ELR (cell line): ENCODE results near the gene BUB1B.
A peak's percentile ranks its signal among the peaks of the same experiment; 100 is the strongest.
"Not testable (repeated sequence)": the region's sequence is repeated elsewhere in the genome, so short reads cannot be mapped to it uniquely, and the experiment has no call there.

Source experiments
- DNase-seq: peaks from one replicate; pipeline ENCODE4 v3.0.0-alpha.2; 2015; ENCODE audit warnings: low read depth

The BUB1B gene, protein sequence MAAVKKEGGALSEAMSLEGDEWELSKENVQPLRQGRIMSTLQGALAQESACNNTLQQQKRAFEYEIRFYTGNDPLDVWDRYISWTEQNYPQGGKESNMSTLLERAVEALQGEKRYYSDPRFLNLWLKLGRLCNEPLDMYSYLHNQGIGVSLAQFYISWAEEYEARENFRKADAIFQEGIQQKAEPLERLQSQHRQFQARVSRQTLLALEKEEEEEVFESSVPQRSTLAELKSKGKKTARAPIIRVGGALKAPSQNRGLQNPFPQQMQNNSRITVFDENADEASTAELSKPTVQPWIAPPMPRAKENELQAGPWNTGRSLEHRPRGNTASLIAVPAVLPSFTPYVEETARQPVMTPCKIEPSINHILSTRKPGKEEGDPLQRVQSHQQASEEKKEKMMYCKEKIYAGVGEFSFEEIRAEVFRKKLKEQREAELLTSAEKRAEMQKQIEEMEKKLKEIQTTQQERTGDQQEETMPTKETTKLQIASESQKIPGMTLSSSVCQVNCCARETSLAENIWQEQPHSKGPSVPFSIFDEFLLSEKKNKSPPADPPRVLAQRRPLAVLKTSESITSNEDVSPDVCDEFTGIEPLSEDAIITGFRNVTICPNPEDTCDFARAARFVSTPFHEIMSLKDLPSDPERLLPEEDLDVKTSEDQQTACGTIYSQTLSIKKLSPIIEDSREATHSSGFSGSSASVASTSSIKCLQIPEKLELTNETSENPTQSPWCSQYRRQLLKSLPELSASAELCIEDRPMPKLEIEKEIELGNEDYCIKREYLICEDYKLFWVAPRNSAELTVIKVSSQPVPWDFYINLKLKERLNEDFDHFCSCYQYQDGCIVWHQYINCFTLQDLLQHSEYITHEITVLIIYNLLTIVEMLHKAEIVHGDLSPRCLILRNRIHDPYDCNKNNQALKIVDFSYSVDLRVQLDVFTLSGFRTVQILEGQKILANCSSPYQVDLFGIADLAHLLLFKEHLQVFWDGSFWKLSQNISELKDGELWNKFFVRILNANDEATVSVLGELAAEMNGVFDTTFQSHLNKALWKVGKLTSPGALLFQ

DNA sequence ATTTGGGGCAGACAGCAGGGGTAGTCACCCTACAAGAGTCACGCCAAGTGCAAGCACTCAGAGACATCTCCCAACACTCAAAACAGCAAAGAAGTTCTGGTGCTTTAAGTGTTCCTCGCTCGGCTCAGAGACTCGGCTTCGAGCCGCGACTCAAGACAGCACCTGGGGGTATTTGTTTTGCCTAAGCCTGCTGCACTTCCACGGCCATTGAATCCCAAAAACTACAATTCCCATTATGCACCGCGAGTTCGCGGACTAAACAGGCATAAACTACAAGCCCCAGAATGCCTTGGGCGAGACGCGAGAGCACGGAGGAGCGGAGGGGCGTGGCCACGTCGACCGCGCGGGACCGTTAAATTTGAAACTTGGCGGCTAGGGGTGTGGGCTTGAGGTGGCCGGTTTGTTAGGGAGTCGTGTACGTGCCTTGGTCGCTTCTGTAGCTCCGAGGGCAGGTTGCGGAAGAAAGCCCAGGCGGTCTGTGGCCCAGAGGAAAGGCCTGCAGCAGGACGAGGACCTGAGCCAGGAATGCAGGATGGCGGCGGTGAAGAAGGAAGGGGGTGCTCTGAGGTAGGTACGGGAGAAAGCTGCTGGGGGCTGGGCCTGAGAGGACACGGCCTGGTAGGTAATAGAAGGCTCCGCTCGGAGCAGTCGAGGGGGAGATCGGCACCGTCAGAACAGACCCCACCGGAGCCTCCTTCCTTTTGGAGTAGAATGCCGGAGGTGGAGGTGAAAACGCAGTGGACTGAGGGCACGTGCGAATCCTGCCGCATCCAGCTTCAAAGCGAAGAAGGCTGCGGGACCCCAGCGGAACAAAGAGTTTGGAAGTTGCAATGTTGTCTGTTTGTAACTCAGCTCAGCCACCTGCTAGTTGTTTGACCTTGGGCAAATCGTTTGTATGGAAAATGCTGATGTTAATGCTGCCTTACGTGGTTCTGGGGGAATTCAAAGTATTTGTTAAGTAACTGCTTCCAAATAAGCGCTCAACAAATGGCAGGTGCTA, at the start of gene BUB1B:
BUB1B (plus strand) TSS at position 381 of the 1,000 bp plus-strand sequence; CDS start at position 533, 152 bp downstream.
- peak; percentile 95 for DNase-seq

DNA sequence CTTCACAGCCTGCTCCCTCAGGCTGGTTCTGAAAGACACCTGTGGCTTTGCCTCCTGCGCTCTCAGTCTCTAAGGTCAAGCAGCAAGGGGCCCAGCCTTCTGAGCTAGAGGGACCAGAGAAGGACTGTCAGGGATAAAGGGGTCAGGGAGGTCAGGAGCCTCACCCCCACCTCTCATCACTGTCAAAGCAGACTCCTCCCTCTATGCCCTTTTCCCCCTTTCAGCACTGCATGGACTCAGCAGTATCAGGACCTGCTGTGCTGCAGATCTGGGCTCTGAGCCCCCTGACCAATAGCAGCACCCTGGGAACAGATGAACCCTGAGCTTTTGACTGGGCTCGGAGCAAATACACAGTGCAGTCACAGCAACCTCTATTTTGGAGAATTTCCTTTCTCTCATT, 49.0 kb upstream of the BUB1B start:
- DNase-seq: no peak

DNA sequence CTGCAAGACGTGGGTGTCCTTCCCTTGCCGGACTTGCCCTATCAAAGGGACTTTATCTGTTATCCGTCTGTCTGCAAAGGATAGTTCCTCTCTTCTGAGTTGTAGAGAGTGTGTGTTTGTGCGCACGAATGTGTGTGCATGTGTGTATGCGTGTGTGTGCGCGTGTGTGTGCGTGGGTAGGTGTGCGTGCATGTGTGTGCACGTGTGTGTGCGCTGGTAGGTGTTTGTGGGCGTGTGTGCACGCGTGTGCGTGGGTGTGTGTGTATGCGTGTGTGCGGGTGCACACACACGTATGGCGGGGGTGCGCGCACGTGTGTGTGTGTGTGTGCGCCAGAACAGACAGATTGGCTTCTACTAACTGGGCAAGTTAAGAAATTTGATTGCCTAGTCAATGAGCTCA, 48.1 kb upstream of the BUB1B start:
- DNase-seq: no peak

DNA sequence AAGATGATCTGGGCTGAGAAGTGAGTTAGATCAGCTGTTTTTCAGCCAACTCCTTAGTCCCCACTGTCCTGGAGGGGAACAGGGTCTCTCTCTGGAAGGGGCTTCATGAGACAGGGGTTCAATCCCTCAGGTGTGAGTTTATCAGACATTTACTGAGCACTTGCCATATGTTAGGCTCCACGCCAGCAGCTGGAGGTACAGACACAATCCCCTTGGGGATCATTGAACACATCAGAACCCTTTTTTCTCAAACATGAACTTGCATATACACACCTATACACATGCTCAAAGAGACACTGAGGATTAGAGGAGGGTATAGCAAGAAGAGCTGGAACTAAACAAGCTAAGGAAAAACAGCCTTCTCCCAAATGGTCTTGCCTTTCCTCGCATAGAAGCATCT, 46.7 kb upstream of the BUB1B start:
- no peak for DNase-seq

DNA sequence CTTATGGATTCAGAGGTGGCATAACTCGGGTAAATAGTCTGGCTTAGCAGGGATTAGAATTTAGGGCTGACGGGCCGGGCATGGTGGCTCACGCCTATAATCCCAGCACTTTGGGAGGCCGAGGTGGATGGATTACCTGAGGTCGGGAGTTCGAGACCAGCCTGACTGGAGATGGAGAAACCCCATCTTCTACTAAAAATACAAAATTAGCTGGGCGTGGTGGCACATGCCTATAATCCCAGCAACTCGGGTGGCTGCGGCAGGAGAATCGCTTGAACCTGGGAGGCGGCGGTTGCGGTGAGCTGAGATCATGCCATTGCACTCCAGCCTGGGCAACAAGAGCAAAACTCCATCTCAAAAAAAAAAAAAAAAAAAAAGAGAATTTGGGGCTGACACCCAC, 45.8 kb upstream of the BUB1B start:
- DNase-seq: not testable (repeated sequence)

DNA sequence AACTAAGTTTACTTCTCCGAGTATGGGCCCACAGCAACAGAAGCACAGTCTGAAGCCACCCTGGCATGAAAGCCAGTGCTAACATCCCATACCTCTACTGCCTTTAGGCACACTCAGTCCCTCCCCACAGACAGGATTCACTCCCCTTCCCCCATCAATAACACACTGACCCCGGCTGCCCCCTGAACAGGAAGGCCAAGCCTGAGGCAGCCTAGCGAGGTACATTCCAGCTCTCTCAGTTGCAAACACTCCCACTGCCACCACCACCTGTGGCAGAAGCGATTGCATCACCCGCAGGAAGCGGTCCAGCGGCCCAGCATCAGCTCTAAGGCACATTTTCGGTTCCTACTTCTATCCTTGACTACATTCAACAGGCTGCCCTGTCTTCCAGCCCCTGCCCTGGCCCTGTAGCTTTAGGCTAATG, 45.2 kb upstream of the BUB1B start:
- DNase-seq: no peak

DNA sequence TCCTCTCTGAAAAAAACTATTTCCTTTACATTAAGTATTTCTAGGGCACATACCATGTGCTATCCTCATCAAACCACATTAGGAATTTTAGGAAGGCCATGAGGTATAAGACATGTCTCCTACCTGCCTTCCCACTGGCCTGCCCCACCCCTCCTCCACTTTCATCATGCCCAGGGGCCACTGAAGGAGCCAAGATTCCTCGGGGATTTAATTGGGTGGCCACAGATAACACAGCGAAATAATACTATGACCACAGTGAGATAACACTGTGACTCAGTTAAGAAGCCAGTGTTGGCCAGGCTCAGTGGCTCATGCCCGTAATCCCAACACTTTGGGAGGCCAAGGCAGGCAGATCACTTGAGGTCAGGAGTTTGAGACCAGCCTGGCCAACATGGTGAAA, 42.4 kb upstream of the BUB1B start:
- DNase-seq: no peak

DNA sequence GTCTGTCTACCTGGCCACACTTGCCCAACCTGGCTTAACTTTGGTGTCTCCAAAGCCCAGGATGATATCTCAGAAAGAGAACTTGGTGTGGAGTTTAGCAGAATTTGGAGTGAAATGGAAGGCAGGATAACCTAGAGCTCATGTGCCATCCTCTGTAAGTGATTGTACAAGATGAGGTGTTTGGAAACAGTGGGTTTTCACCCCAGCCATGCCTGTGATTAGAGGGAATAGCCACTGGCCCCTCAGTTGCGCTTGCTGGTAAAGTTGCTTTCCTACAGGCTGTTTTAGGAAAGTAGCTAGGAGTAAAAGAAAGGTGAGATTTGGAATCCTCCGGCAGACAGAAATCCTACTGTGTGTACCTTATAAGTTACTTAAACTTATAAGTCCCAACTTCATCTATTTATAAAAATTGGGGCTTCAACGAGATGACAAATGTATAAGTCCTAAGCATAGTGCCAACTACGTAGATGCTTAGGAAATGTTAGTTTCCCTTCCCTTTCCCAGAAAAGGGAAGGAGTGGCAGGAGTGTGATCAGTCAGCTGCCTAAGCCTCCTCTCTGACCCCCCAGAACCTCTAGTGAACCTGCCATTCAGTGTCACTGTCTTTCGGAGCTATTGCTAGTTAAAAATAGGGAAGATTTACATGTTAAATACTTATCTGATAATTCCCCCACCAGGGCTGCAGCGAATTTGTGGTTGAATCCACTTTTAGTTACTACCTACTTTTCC, 38.8 kb upstream of the BUB1B start:
- DNase-seq: no peak

DNA sequence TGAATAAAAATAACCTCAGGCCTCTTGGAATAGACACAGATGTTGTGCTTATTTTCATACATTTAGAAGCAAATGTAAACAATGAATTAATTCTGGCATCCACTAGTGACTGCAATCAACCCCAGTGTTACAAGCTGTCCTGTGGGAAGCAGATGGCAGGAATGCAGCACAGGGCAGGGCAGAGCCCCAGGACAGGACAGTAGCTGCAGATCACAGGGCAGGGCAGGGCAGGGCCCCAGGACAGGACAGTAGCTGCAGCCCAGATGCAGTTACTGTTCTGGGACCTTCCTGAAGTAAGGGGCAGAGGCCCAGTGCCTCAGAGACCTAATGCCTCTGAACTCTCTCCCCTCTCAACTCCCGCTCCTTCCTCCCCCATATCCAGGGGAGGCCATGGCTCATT, 37.9 kb upstream of the BUB1B start:
- not testable (repeated sequence) for DNase-seq

DNA sequence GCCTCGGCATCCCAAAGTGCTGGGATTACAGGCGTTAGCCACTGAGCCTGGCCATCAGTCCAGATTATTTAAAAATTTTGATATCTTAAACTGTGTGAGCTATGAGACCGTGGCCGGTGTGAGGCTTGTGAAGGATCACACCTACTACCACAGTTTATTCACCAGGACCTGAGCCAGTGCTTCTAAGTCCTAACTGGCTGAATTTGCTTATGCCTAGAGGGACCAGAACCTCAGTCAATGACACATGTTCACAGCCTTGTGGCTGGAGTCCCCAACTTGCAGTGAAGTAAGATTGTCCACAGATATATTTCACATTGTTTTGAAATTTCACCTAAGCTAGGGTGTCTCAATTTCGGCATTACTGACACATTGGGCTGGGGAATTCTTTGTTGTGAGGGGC, 37.0 kb upstream of the BUB1B start:
- not testable (repeated sequence) for DNase-seq

DNA sequence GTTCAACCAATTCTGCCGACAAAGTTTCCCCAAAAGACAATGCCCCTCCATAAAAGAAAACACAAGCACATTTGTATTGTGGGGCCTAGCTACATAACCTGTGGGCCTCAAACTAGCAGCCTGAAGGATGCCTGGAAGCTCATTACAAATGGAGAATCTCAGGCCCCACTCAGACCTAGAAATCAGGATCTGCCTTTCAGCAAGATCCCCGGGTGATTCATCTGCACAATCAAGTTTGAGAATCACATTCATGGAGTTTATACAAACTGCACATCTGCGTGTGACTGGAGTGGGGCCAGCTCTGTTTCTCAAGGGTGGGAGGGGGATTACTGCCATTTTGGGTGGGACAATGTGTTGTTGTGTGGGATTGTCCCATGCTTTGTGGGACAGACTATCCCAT, 36.5 kb upstream of the BUB1B start:
- not testable (repeated sequence) for DNase-seq

DNA sequence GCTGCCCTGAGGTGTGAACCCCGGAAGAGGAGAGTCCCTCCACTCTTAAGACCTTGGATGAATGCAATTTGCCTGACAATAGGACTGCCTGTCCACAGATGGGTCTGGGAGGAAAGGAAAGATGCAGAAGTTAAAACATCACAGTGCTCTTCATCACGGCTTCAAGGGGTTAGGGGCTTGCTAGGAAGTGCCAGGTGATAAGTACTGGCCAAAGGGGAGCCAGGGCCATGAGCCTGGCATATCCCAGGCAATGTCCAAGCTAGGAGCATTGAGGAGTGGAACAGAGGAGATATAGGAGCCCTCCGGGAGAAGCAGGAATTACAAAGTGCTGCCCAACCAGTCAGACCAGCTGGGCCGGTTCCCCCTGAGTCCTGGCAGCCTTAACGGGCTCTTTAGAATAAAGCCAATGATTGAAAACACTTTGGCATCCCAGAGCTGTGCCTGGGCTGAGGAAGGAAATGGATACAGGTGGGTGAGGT, 36.0 kb upstream of the BUB1B start:
- DNase-seq: not testable (repeated sequence)

DNA sequence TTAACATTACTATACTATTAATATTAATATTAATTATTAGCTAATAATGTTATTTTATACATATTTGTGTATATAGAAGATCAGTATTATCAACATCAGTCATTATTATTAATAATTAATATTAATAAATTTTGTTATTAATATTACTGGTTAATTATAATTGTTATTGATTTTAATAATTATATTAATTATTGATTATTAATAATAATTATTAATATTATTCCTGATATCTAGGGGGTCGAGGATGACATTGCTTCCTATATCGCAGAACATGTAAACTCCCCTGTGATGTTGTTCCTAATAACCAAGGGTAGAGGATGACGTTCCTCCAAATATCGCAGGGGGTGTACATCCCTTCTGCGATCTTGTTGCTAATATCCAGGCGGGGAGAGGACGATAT, 34.9 kb upstream of the BUB1B start:
- DNase-seq: no peak

DNA sequence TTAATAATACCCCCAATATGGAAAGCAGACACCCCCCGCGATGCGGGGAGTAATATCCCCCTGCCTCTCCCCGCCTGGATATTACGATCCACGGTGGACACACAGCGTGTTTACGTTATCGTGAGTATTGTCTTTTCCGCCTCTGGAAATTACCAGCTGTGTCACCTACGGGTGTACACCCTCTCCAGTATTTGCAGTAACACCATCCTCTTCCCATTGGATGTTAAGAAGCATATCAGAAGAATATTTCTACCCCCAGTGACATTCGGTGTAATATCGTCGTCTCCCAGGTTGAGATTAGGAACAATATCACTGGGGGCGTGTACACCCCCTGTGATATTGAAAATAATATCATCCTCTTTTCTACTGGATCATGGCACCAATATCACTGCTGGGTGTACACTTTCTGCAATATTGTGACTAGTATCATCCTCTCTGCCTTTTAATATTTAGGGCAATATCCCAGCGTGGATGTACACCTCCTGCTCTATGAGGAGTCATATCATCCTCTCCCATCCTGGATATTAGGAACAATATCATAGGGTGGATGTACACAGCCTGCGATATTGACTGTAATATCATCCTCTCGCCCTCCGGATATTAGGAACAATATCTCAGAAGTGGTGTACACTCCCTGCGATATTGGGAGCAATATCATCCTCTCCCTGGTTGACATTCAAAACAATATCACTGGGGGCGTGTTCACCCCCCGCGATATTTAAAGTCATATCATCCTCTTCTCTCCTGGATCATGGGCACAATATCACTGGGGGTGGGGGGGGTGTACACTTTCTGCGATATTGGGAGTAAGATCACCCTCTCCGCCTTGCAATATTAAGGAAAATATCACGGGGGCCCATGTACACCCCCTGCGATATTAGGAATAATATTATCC, 31.9 kb upstream of the BUB1B start:
- DNase-seq: no peak

DNA sequence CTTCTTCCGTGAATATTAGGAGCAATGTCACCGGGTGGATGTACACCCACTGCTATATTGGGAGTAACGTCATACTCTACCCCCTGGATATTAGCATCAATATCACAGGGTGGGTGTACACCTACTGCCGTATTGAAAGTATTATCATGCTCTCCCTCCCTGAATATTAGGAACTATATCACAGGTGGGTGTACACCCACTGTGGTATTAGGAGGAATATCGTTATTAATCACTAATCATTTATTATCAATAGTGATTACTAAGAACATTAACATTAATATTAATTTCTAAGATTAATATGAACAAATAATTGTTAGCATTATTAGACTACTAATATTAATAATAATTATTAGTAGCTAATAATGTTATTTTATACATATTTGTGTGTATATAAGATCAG, 30.8 kb upstream of the BUB1B start:
- DNase-seq: no peak

DNA sequence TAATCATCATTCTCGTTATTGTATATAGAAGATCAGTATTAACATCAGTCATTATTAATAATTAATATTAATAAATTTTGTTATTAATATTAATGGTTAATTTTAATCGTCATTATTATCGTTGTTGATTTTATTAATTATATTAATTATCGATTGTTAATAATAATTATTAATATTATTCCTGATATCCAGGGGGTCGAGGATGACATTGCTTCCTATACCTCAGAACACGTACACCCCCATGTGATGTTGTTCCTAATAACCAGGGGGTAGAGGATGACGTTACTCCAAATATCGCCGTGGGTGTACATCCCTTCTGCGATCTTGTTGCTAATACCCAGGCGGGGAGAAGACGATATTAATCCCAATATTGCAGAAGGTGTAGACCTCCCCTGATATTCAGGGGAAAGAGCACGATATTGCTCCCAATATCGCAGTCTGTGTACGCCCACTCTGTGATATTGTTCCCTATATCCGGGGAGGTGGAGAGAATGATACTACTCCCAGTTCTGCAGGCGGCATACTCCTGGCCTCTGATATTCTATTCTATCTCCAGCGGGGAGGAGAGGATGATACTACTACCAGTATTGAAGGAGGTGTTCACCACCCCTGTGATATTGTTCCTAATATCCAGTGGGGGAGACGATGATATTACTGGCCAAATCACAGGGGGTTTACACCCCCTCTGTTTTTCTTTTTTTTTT, 29.9 kb upstream of the BUB1B start:
- DNase-seq: no peak

DNA sequence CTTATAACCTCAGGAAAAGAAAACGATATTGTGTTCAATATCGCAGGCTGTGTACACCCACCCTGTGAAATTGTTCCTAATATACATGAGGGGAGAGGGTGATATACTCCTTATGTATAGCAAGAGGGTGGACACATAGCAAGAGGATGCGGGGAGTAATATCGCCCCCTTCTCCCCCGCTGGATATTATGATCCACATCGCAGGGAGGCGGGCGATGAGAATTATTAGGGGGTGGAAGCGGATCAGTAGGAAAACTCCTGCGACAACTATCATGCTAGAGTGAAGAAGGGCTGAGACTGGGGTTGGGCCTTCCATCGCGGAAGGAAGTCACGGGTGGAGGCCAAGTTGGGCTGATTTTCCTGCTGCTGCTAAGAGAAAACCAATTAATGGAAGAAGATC, 27.3 kb upstream of the BUB1B start:
- no peak for DNase-seq

DNA sequence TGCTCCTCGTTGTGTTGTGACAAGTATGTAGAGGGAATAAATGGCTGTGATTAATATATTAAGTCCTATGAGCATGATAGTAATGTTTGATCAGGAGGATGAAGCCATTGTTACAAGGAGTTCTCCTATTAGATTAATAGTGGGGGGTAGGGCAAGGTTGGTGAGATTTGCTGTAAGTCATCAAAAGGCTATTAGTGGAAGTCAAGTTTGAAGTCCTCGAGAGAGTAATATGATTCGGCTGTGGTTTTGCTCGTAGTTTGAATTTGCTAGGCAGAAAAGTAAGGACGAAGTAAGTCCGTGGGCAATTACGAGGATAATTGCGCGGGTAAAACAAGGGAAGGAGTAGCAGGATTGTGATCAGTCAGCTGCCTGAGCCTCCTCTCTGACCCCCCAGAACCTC, 26.0 kb upstream of the BUB1B start:
- no peak for DNase-seq

DNA sequence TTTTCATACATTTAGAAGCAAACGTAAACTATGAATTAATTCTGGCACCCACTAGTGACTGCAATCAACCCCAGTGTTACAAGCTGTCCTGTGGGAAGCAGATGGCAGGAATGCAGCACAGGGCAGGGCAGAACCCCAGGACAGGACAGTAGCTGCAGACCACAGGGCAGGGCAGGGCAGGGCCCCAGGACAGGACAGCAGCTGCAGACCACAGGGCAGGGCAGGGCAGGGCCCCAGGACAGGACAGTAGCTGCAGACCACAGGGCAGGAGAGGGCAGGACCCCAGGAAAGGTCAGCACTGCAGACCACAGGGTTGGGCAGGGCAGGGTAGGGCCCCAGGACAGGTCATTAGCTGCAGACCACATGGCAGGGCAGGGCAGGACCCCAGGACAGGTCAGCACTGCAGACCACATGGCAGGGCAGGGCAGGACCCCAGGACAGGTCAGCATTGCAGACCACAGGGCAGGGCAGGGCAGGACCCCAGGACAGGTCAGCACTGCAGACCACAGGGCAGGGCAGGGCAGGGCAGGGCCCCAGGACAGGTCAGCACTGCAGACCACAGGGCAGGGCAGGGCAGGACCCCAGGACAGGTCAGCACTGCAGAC, 24.9 kb upstream of the BUB1B start:
- DNase-seq: not testable (repeated sequence)
